Mesenchymal stem cell (in vitro differentiated cells and primary cell): Measurements from ENCODE around the gene EFR3B.

ENCODE experiments used
- DNase-seq: peaks from one replicate; pipeline ENCODE4 v3.0.0-alpha.2; 2013
- H2AFZ ChIP-seq: one replicate; pipeline ENCODE4 v1.6.1; 2013; ENCODE audit warnings: low read depth, mild to moderate bottlenecking, control low read depth, inconsistent platforms, low read length, moderate library complexity
- H2AK5ac ChIP-seq: 2 replicates; pipeline ENCODE4 v1.6.1; 2013; ENCODE audit warnings: low read length, moderate library complexity, mild to moderate bottlenecking, inconsistent platforms; ENCODE audit not compliant: severe bottlenecking
- H2BK120ac ChIP-seq: one replicate; pipeline ENCODE4 v1.6.1; 2013; ENCODE audit warnings: low read depth, mild to moderate bottlenecking, inconsistent platforms, low read length, moderate library complexity
- H2BK12ac ChIP-seq, 2 experiments: one replicate each; pipeline ENCODE4 v1.6.1; 2013; ENCODE audit warnings: inconsistent platforms in 2 of 2, low read length in 2 of 2, mild to moderate bottlenecking in 2 of 2, moderate library complexity in 2 of 2, control low read depth in 1 of 2
- H2BK15ac ChIP-seq: one replicate; pipeline ENCODE4 v1.6.1; 2013; ENCODE audit warnings: mild to moderate bottlenecking, low read depth, inconsistent platforms; ENCODE audit not compliant: poor library complexity, severe bottlenecking
- H2BK5ac ChIP-seq: 2 replicates; pipeline ENCODE4 v1.6.1; 2013; ENCODE audit warnings: low read depth, mild to moderate bottlenecking, low read length, control low read depth, inconsistent platforms; ENCODE audit not compliant: poor library complexity, severe bottlenecking
- H3K14ac ChIP-seq, 2 experiments: one replicate each; pipeline ENCODE4 v1.6.1; 2013; ENCODE audit warnings: inconsistent platforms in 2 of 2, low read length in 2 of 2, control low read depth in 1 of 2, mild to moderate bottlenecking in 1 of 2, moderate library complexity in 1 of 2
- H3K18ac ChIP-seq, 2 experiments: one replicate each; pipeline ENCODE4 v1.6.1; 2013; ENCODE audit warnings: inconsistent platforms in 2 of 2, low read length in 2 of 2, control low read depth in 1 of 2, low read depth in 1 of 2, mild to moderate bottlenecking in 1 of 2
- H3K23ac ChIP-seq, 2 experiments: one replicate each; pipeline ENCODE4 v1.6.1; 2013; ENCODE audit warnings: inconsistent platforms in 2 of 2, low read length in 2 of 2, mild to moderate bottlenecking in 2 of 2, moderate library complexity in 2 of 2, control low read depth in 1 of 2
- H3K27ac ChIP-seq: 2 replicates; pipeline ENCODE4 v1.5.1; 2013; ENCODE audit warnings: mild to moderate bottlenecking, moderate library complexity, low read length, control low read depth, inconsistent platforms; ENCODE audit not compliant: poor library complexity, severe bottlenecking
- H3K27me3 ChIP-seq, 2 experiments: 2 replicates each; pipeline versions ENCODE4 v1.6.1 to v1.7.0; 2013; ENCODE audit warnings: low read length in 2 of 2, mild to moderate bottlenecking in 2 of 2, moderate library complexity in 2 of 2, control low read depth in 1 of 2, inconsistent platforms in 1 of 2; ENCODE audit not compliant: control insufficient read depth in 1 of 2, insufficient read depth in 1 of 2
- H3K36me3 ChIP-seq, 2 experiments: 2 replicates each; pipeline versions ENCODE4 v1.6.1 to v1.7.0; 2013; ENCODE audit warnings: low read length in 2 of 2, control low read depth in 1 of 2, inconsistent platforms in 1 of 2, low read depth in 1 of 2, mild to moderate bottlenecking in 1 of 2; ENCODE audit not compliant: insufficient read depth in 2 of 2, control insufficient read depth in 1 of 2
- H3K4ac ChIP-seq, 2 experiments: one replicate each; pipeline ENCODE4 v1.6.1; 2013; ENCODE audit warnings: inconsistent platforms in 2 of 2, low read length in 2 of 2, mild to moderate bottlenecking in 2 of 2, moderate library complexity in 2 of 2, control low read depth in 1 of 2, low read depth in 1 of 2
- H3K4me1 ChIP-seq: 2 replicates; pipeline ENCODE4 v1.6.1; 2013; ENCODE audit warnings: low read depth, low read length, control low read depth; ENCODE audit not compliant: control insufficient read depth, insufficient read depth
- H3K4me2 ChIP-seq: 2 replicates; pipeline ENCODE4 v1.6.1; 2013; ENCODE audit warnings: low read length, mild to moderate bottlenecking, inconsistent platforms; ENCODE audit not compliant: poor library complexity, severe bottlenecking
- H3K4me3 ChIP-seq, 2 experiments: 2 replicates each; pipeline versions ENCODE4 v1.5.1 to v1.7.0; 2013; ENCODE audit warnings: low read length in 2 of 2, mild to moderate bottlenecking in 2 of 2, control low read depth in 1 of 2, low read depth in 1 of 2; ENCODE audit not compliant: insufficient read depth in 1 of 2
- H3K79me1 ChIP-seq: replicated peaks from 2 replicates; pipeline ENCODE4 v1.6.1; 2013; ENCODE audit warnings: mild to moderate bottlenecking, control low read depth, low read length, inconsistent platforms; ENCODE audit not compliant: poor library complexity, severe bottlenecking
- H3K9ac ChIP-seq: 2 replicates; pipeline ENCODE4 v1.7.0; 2013; ENCODE audit warnings: mild to moderate bottlenecking, low read length, moderate library complexity
- H3K9me3 ChIP-seq: 2 replicates; pipeline ENCODE4 v1.7.0; 2013; ENCODE audit warnings: mild to moderate bottlenecking, low read length; ENCODE audit not compliant: control insufficient read depth
- H4K8ac ChIP-seq: one replicate; pipeline ENCODE4 v1.6.1; 2013; ENCODE audit warnings: inconsistent platforms, mild to moderate bottlenecking, low read length, moderate library complexity
- H4K91ac ChIP-seq: one replicate; pipeline ENCODE4 v1.6.1; 2013; ENCODE audit warnings: mild to moderate bottlenecking, low read length, inconsistent platforms
- WGBS: methylation state at CpG from one replicate; pipeline ENCODE4 v1.1.7; 2013; ENCODE audit warnings: mixed read lengths; 5-methylcytosine and 5-hydroxymethylcytosine counted together

EFR3B gene

DNA sequence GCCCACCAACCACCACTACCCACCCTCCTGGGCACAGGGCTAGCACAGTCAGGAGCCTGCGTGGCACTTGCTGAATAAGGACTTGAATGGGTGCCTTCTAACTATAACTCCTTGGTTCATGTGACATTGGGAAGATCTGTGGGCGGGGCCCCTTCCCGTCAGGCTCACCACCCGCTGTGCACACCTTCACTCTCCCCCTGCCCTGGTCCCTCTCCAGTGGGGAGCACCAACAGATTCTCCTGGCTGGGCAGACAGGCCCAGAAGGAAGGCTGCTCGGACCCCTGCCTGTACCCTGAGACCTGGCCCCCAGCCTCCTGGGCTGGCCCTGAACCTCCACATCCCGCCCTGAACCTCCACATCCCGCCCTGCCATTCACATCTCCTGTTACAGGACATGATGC, 159.9 kb downstream of the EFR3B start:
- H2BK5ac ChIP-seq = no peak overlapping the region
- no peak overlapping the region for H2BK12ac ChIP-seq
- H3K27ac ChIP-seq = no peak overlapping the region
- H4K8ac ChIP-seq = no peak overlapping the region
- no peak overlapping the region for H2BK120ac ChIP-seq
- peaks cover 11% of the 10 kb centered on the region for H3K4me1 ChIP-seq
- no peak overlapping the region for H3K4me2 ChIP-seq
- H2AK5ac ChIP-seq = no peak overlapping the region
- H3K4me3 ChIP-seq = no peak overlapping the region
- no peaks in the 10 kb centered on the region for H3K79me1 ChIP-seq
- H3K14ac ChIP-seq = no peak overlapping the region
- H3K4ac ChIP-seq = no peak overlapping the region
- no peak overlapping the region for H3K23ac ChIP-seq
- H3K9ac ChIP-seq = no peak overlapping the region
- H2BK15ac ChIP-seq = no peak overlapping the region
- H2AFZ ChIP-seq = no peak overlapping the region
- H3K27me3 ChIP-seq = peaks cover 0 to 13% of the 10 kb centered on the region in 2 experiments
- no peaks in the 10 kb centered on the region for H3K9me3 ChIP-seq
- DNase-seq = no peak
- 88% methylated on average over 7 of the region's 7 CpGs for WGBS
- no peak overlapping the region for H3K18ac ChIP-seq
- no peak overlapping the region for H4K91ac ChIP-seq
- H3K36me3 ChIP-seq = no peaks in the 10 kb centered on the region

- H2AK5ac ChIP-seq = no peak overlapping the region
- H3K4me3 ChIP-seq = no peak overlapping the region
Observed at GRCh38 chr2:25202275-25202674, 160.4 kb downstream of the EFR3B start.

GRCh38 chr2:25204190-25204838, 162.4 kb downstream of the EFR3B start:
- no peak overlapping the region for H3K14ac ChIP-seq
- peak overlapping the region; percentile 75 for H3K9ac ChIP-seq
- H2BK5ac ChIP-seq = no peak overlapping the region
- H2BK12ac ChIP-seq = no peak overlapping the region
- peak overlapping the region; percentile 80 for H2BK15ac ChIP-seq
- DNase-seq = no peak
- no peaks in the 10 kb centered on the region for H3K9me3 ChIP-seq
- no peak overlapping the region for H3K4me2 ChIP-seq
- WGBS = 54% methylated on average over 59 of the region's 59 CpGs
- H2BK120ac ChIP-seq = peak overlapping the region; percentile 61
- H2AK5ac ChIP-seq = no peak overlapping the region
- H3K18ac ChIP-seq = peak overlapping the region in 1 of 2 experiments; percentile 79
- no peaks in the 10 kb centered on the region for H3K27me3 ChIP-seq
- peak overlapping the region; percentile 90 for H4K8ac ChIP-seq
- H3K4ac ChIP-seq = no peak overlapping the region
- H3K4me3 ChIP-seq = peak overlapping the region in 1 of 2 experiments; percentile 58
- no peaks in the 10 kb centered on the region for H3K36me3 ChIP-seq
- H3K4me1 ChIP-seq = peaks cover 7% of the 10 kb centered on the region
- H4K91ac ChIP-seq = peak overlapping the region; percentile 61
- no peak overlapping the region for H3K27ac ChIP-seq
- H3K23ac ChIP-seq = no peak overlapping the region
- peak overlapping the region; percentile 8 for H2AFZ ChIP-seq
- no peaks in the 10 kb centered on the region for H3K79me1 ChIP-seq

More at GRCh38 chr2:25202275-25202674, 160.4 kb downstream of the EFR3B start:
- Histone ChIP-seq H2BK5ac (no peak overlapping the region), H3K4ac (no peak overlapping the region), H3K27ac (no peak overlapping the region), H3K4me1 (peaks cover 11% of the 10 kb centered on the region), H3K9ac (no peak overlapping the region), H2BK12ac (no peak overlapping the region), H3K18ac (no peak overlapping the region), H4K91ac (no peak overlapping the region), H3K9me3 (no peaks in the 10 kb centered on the region), H4K8ac (no peak overlapping the region), H3K79me1 (no peaks in the 10 kb centered on the region), H3K23ac (no peak overlapping the region), H3K4me2 (no peak overlapping the region), H2BK120ac (no peak overlapping the region), H3K14ac (no peak overlapping the region), H2BK15ac (no peak overlapping the region), H3K27me3 (peaks cover 0 to 12% of the 10 kb centered on the region in 2 experiments), H3K36me3 (no peaks in the 10 kb centered on the region), H2AFZ (no peak overlapping the region)
- DNase-seq = no peak
- WGBS = 96% methylated on average over 8 of the region's 11 CpGs

DNA sequence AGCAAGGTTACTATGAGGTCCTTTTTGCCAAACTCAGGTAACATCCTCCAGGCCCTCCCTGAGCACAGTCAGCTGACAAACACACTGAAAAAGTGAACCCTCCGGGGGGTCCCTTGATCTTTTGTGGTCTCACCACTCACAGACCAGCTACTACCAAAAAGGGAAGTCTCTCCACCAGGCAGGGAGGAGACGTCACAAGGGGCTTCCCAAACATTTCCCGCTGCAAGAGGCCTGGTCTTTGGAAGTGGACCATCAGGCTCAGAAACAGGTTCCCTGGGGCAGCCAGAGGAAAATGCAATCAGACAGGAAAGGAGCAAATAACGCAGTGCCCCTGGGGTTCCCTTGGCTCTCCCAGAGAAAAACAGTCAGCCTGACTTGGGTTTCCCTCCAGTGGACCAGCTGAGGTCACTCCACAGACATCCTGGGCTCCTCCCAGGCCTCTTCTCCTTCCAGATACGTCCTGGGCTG, 165.2 kb downstream of the EFR3B start:
- H3K27me3 ChIP-seq = no peaks in the 10 kb centered on the region
- DNase-seq = no peak
- WGBS = 78% methylated on average over 5 of the region's 5 CpGs
- H3K18ac ChIP-seq = no peak overlapping the region
- no peak overlapping the region for H4K8ac ChIP-seq
- H3K4me2 ChIP-seq = no peak overlapping the region
- no peak overlapping the region for H3K23ac ChIP-seq
- H2BK12ac ChIP-seq = no peak overlapping the region
- no peak overlapping the region for H3K9ac ChIP-seq
- no peak overlapping the region for H3K14ac ChIP-seq
- H3K9me3 ChIP-seq = no peaks in the 10 kb centered on the region
- H4K91ac ChIP-seq = no peak overlapping the region
- no peak overlapping the region for H2BK5ac ChIP-seq
- no peak overlapping the region for H2AFZ ChIP-seq
- no peaks in the 10 kb centered on the region for H3K79me1 ChIP-seq
- H3K4me3 ChIP-seq = no peak overlapping the region
- H2AK5ac ChIP-seq = no peak overlapping the region
- H2BK120ac ChIP-seq = no peak overlapping the region
- no peak overlapping the region for H3K27ac ChIP-seq
- no peaks in the 10 kb centered on the region for H3K36me3 ChIP-seq
- H3K4ac ChIP-seq = no peak overlapping the region
- no peak overlapping the region for H2BK15ac ChIP-seq
- H3K4me1 ChIP-seq = peaks cover 9% of the 10 kb centered on the region
